ENCODE data around the gene FILIP1.
"Not testable (repeated sequence)": the region's sequence is repeated elsewhere in the genome, so short reads cannot be mapped to it uniquely, and the experiment has no call there.

The FILIP1 gene

GRCh38 chr6:75419416-75419815 lies 74.2 kb downstream of the FILIP1 start:
- no peak for DNase-seq

GRCh38 chr6:75418233-75418632 lies 75.4 kb downstream of the FILIP1 start:
- peak; percentile 27 for DNase-seq

GRCh38 chr6:75416443-75416842 lies 77.2 kb downstream of the FILIP1 start:
- DNase-seq = no peak

GRCh38 chr6:75415804-75416203 lies 77.8 kb downstream of the FILIP1 start:
- DNase-seq = no peak

- DNase-seq = no peak
Measured at GRCh38 chr6:75414445-75415021, 79.1 kb downstream of the FILIP1 start.

GRCh38 chr6:75412969-75413662 lies 80.5 kb downstream of the FILIP1 start:
- no peak for DNase-seq

- not testable (repeated sequence) for DNase-seq
Measured at GRCh38 chr6:75410564-75410963, 83.0 kb downstream of the FILIP1 start.

GRCh38 chr6:75409928-75410327 lies 83.7 kb downstream of the FILIP1 start:
- DNase-seq = no peak

- no peak for DNase-seq
Measured at GRCh38 chr6:75409286-75409685, 84.3 kb downstream of the FILIP1 start.

- no peak for DNase-seq
Measured at GRCh38 chr6:75403563-75404080, 90.0 kb downstream of the FILIP1 start.

- no peak for DNase-seq
Measured at GRCh38 chr6:75402296-75402695, 91.3 kb downstream of the FILIP1 start.

- no peak for DNase-seq
Measured at GRCh38 chr6:75397656-75398465, 95.7 kb downstream of the FILIP1 start.

GRCh38 chr6:75397171-75397570 lies 96.4 kb downstream of the FILIP1 start:
- DNase-seq = no peak

- no peak for DNase-seq
Measured at GRCh38 chr6:75396005-75396800, 97.4 kb downstream of the FILIP1 start.

GRCh38 chr6:75393806-75394205 lies 99.8 kb downstream of the FILIP1 start:
- DNase-seq = no peak

- DNase-seq = no peak
Measured at GRCh38 chr6:75391276-75391675, 102.3 kb downstream of the FILIP1 start.

GRCh38 chr6:75386050-75386770 lies 107.4 kb downstream of the FILIP1 start:
- DNase-seq = no peak

- no peak for DNase-seq
Measured at GRCh38 chr6:75384116-75384515, 109.5 kb downstream of the FILIP1 start.

GRCh38 chr6:75382634-75382900 lies 111.0 kb downstream of the FILIP1 start:
- DNase-seq = no peak

- DNase-seq = no peak
Measured at GRCh38 chr6:75381877-75382633, 111.5 kb downstream of the FILIP1 start.

- DNase-seq = no peak
Measured at GRCh38 chr6:75379536-75379935, 114.1 kb downstream of the FILIP1 start.

- no peak for DNase-seq
Measured at GRCh38 chr6:75378101-75378500, 115.5 kb downstream of the FILIP1 start.
